OCI-LY3 (cell line): ENCODE measurements around the gene SND1.

Source experiments
- EZH2phosphoT487 ChIP-seq: fragments of 200-600 bp; shearing (Covaris generic); IDR thresholded peaks from 2 replicates; pipeline ENCODE4 v1.6.1; 2018; ENCODE audit warnings: antibody characterized with exemption, mixed run types, low read depth
- TF ChIP-seq, protein P1 (sequence below): fragments of 200-600, 300-600 bp; sonication (generic); IDR thresholded peaks from 2 replicates; pipeline ENCODE4 v1.5.1; 2014; ENCODE audit warnings: antibody characterized with exemption, low read length, low read depth

DNA sequence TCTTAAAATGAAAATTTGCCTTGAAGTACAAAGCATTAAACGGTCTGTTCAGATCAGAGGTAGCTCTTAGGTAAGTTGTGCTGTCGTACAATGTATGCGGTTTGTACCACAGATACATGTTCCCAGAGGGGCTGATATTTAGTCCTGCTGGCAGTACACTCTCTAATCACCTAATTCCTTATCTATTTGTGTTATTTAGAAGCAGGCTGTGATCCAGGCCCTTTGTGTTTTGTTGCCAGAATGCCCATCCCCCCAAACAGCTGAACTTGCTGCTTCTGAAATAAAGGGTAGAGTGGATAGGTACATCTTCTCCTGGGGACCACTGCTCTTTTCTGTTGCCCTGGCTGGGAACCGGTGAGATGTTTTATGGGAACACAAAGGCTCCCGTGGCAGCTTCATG is 84.5 kb downstream of the SND1 start:
- TF ChIP-seq, protein P1, sequence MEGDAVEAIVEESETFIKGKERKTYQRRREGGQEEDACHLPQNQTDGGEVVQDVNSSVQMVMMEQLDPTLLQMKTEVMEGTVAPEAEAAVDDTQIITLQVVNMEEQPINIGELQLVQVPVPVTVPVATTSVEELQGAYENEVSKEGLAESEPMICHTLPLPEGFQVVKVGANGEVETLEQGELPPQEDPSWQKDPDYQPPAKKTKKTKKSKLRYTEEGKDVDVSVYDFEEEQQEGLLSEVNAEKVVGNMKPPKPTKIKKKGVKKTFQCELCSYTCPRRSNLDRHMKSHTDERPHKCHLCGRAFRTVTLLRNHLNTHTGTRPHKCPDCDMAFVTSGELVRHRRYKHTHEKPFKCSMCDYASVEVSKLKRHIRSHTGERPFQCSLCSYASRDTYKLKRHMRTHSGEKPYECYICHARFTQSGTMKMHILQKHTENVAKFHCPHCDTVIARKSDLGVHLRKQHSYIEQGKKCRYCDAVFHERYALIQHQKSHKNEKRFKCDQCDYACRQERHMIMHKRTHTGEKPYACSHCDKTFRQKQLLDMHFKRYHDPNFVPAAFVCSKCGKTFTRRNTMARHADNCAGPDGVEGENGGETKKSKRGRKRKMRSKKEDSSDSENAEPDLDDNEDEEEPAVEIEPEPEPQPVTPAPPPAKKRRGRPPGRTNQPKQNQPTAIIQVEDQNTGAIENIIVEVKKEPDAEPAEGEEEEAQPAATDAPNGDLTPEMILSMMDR, result no peak
- TF ChIP-seq EZH2phosphoT487, result no peak
